ENCODE results near the gene OIT3. TPM values are rescaled to one million over a fixed set of nuclear protein-coding genes. Genes with fewer than 3 reads are reported as not detected.

Gene OIT3
- total RNA-seq, 1 donor from 2014 or later, result not detected

GRCh38 chr10:72948762-72949161 is 55.2 kb downstream of the OIT3 start:
- H3K4me3 ChIP-seq (ENCODE audit: low read depth, low read length), result no peak overlapping the region
- H3K27me3 ChIP-seq (ENCODE audit: control insufficient read depth, insufficient read depth, low read length), result peaks cover 2% of the 10 kb centered on the region
- FAIRE-seq, result no peak
- no peaks in the 10 kb centered on the region for H3K36me3 ChIP-seq (ENCODE audit: control insufficient read depth, insufficient read depth, low read length)
- no peak for DNase-seq (ENCODE audit: low read depth)
- TF ChIP-seq, protein P1, sequence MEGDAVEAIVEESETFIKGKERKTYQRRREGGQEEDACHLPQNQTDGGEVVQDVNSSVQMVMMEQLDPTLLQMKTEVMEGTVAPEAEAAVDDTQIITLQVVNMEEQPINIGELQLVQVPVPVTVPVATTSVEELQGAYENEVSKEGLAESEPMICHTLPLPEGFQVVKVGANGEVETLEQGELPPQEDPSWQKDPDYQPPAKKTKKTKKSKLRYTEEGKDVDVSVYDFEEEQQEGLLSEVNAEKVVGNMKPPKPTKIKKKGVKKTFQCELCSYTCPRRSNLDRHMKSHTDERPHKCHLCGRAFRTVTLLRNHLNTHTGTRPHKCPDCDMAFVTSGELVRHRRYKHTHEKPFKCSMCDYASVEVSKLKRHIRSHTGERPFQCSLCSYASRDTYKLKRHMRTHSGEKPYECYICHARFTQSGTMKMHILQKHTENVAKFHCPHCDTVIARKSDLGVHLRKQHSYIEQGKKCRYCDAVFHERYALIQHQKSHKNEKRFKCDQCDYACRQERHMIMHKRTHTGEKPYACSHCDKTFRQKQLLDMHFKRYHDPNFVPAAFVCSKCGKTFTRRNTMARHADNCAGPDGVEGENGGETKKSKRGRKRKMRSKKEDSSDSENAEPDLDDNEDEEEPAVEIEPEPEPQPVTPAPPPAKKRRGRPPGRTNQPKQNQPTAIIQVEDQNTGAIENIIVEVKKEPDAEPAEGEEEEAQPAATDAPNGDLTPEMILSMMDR (IDR thresholded peaks at IDR 0.05; ENCODE audit: insufficient read depth, low read length, severe bottlenecking), result no peak

DNA sequence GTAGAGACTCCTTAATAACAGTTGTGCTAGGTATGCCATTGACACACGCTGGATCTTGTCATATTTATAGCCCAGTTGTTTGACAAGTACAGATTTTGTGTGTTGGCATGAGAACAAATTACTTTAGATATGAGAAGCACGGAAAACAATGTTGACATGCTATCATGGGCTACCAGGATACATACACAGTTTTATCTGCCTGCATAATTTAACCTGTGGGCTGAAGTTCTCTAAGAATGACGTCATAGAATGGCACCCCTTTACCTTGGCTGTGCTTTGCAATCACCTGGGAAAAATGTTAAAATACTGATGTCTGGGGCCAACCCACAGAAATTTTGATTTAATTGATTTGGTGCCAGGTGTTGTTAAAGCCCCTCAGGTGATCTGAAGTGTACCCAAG is 58.2 kb downstream of the OIT3 start:
- FAIRE-seq, result no peak
- no peak for DNase-seq (ENCODE audit: low read depth)
- no peak overlapping the region for H3K4me3 ChIP-seq (ENCODE audit: low read depth, low read length)
- TF ChIP-seq, protein P1 (IDR thresholded peaks at IDR 0.05; ENCODE audit: insufficient read depth, low read length, severe bottlenecking), result no peak
- H3K36me3 ChIP-seq (ENCODE audit: control insufficient read depth, insufficient read depth, low read length), result no peaks in the 10 kb centered on the region
- H3K27me3 ChIP-seq (ENCODE audit: control insufficient read depth, insufficient read depth, low read length), result peaks cover 3% of the 10 kb centered on the region

DNA sequence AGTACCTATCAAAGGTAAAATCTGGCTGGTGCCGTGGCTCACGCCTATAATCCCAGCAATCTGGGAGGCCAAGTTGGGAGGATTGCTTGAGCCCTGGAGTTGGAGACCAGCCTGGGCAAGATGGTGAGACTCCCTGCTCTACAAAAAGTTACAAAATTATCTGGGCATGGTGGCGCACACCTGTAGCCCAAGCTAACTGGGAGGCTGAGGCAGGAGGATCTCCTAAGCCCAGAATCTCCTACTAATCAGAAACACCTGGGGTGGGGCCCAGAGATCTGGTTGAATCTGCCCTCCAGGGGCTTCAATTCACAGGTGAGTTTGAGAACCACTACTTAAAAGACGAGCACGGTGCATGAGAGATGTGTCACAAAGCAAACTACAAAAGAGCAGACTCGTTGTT is 58.6 kb downstream of the OIT3 start:
- no peak for FAIRE-seq
- peaks cover 3% of the 10 kb centered on the region for H3K27me3 ChIP-seq (ENCODE audit: control insufficient read depth, insufficient read depth, low read length)
- DNase-seq (ENCODE audit: low read depth), result no peak
- TF ChIP-seq, protein P1 (IDR thresholded peaks at IDR 0.05; ENCODE audit: insufficient read depth, low read length, severe bottlenecking), result no peak
- H3K4me3 ChIP-seq (ENCODE audit: low read depth, low read length), result no peak overlapping the region
- no peaks in the 10 kb centered on the region for H3K36me3 ChIP-seq (ENCODE audit: control insufficient read depth, insufficient read depth, low read length)

- no peak for FAIRE-seq
- DNase-seq (ENCODE audit: low read depth), result no peak
- H3K27me3 ChIP-seq (ENCODE audit: control insufficient read depth, insufficient read depth, low read length), result peaks cover 3% of the 10 kb centered on the region
- H3K36me3 ChIP-seq (ENCODE audit: control insufficient read depth, insufficient read depth, low read length), result no peaks in the 10 kb centered on the region
- TF ChIP-seq, protein P1 (IDR thresholded peaks at IDR 0.05; ENCODE audit: insufficient read depth, low read length, severe bottlenecking), result no peak
- H3K4me3 ChIP-seq (ENCODE audit: low read depth, low read length), result no peak overlapping the region
Measured at GRCh38 chr10:72952642-72953158, 59.2 kb downstream of the OIT3 start.

GRCh38 chr10:72953687-72954086 is 60.1 kb downstream of the OIT3 start:
- Histone ChIP-seq H3K36me3 (ENCODE audit: control insufficient read depth, insufficient read depth, low read length) (no peaks in the 10 kb centered on the region), H3K27me3 (ENCODE audit: control insufficient read depth, insufficient read depth, low read length) (peaks cover 3% of the 10 kb centered on the region), H3K4me3 (ENCODE audit: low read depth, low read length) (no peak overlapping the region)
- DNase-seq (ENCODE audit: low read depth) (no peak), FAIRE-seq (no peak)
- TF ChIP-seq, protein P1 (IDR thresholded peaks at IDR 0.05; ENCODE audit: insufficient read depth, low read length, severe bottlenecking), result no peak

- TF ChIP-seq, protein P1 (IDR thresholded peaks at IDR 0.05; ENCODE audit: insufficient read depth, low read length, severe bottlenecking), result no peak
- DNase-seq (ENCODE audit: low read depth) (no peak), FAIRE-seq (no peak)
- Histone ChIP-seq H3K36me3 (ENCODE audit: control insufficient read depth, insufficient read depth, low read length) (no peaks in the 10 kb centered on the region), H3K4me3 (ENCODE audit: low read depth, low read length) (no peak overlapping the region), H3K27me3 (ENCODE audit: control insufficient read depth, insufficient read depth, low read length) (peaks cover 3% of the 10 kb centered on the region)
Measured at GRCh38 chr10:72954230-72954595, 60.7 kb downstream of the OIT3 start.
